Nephron progenitor cell (in vitro differentiated cells): ENCODE measurements around the gene CUL9.

ENCODE experiments used
- DNase-seq: peaks from one replicate; pipeline ENCODE4 v3.0.0; 2021
- H3K27ac Mint-ChIP-seq: 2 replicates; pipeline ENCODE4 v1.8.0; 2021; ENCODE audit warnings: mild to moderate bottlenecking, moderate library complexity, mixed read lengths
- H3K27me3 Mint-ChIP-seq: 2 replicates; pipeline ENCODE4 v1.8.0; 2021; ENCODE audit warnings: mild to moderate bottlenecking, low read depth, mixed read lengths; ENCODE audit not compliant: poor library complexity
- H3K36me3 Mint-ChIP-seq: 2 replicates; pipeline ENCODE4 v1.8.0; 2021; ENCODE audit warnings: low read depth, mixed read lengths
- H3K4me1 Mint-ChIP-seq: 2 replicates; pipeline ENCODE4 v1.8.0; 2021; ENCODE audit warnings: mixed read lengths
- H3K4me3 Mint-ChIP-seq: 2 replicates; pipeline ENCODE4 v1.8.0; 2021; ENCODE audit warnings: mild to moderate bottlenecking, moderate library complexity, mixed read lengths
- H3K9me3 Mint-ChIP-seq: 2 replicates; pipeline ENCODE4 v1.8.0; 2021; ENCODE audit warnings: mild to moderate bottlenecking, moderate library complexity, mixed read lengths
- CTCF ChIP-seq: fragments of 200-600 bp; sonication (generic); IDR thresholded peaks from 2 replicates; pipeline ENCODE4 v1.5.0; 2021; ENCODE audit warnings: antibody characterized with exemption

The CUL9 gene

GRCh38 chr6:43149265-43149664 lies 32.7 kb upstream of the CUL9 start:
- Mint-ChIP-seq H3K9me3 (no peaks in the 10 kb centered on the region), H3K4me3 (no peak overlapping the region), H3K36me3 (peaks cover 36% of the 10 kb centered on the region), H3K27ac (no peak overlapping the region), H3K4me1 (no peaks in the 10 kb centered on the region), H3K27me3 (peaks cover 2% of the 10 kb centered on the region)
- no peak for DNase-seq
- no peak for TF ChIP-seq CTCF

DNA sequence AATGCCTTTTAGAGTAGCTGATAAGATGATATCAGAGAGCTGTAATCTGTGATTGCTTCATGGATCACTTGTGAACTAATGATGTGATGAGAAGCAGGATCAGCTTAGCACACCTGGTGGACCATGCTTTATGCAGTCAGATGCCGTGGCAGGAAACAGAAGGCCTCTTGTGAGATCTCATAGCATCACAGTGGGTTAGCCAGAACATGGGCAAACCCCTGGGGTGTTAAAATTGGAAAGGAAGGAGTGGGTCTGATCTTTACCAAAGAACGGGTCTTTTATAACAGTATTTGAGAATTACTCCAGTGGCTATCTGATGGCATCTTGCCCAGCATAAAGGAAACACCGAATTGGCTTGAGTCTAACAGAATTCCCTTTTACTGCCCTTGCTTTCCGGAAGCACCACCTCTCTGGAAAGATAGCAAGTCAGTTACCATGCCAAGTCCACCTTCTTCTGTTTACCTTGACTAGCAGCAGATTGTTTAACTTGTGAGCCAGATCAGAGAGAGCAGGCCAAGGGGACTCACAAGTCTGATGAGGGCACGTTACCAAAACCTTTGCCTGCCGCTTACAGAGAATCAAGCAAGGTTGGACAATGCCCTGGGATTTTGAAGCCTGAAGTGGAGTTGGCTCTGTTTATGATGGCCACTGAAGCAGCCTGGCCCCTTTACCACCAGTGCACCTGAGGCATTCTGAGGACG lies 31.8 kb upstream of the CUL9 start:
- H3K4me1 Mint-ChIP-seq = no peaks in the 10 kb centered on the region
- no peak for DNase-seq
- H3K4me3 Mint-ChIP-seq = no peak overlapping the region
- H3K9me3 Mint-ChIP-seq = no peaks in the 10 kb centered on the region
- peaks cover 2% of the 10 kb centered on the region for H3K27me3 Mint-ChIP-seq
- peak overlapping the region; percentile 17 for H3K27ac Mint-ChIP-seq
- H3K36me3 Mint-ChIP-seq = peaks cover 36% of the 10 kb centered on the region
- no peak for TF ChIP-seq CTCF

- H3K27ac Mint-ChIP-seq = peak overlapping the region; percentile 72
- H3K36me3 Mint-ChIP-seq = peaks cover 35% of the 10 kb centered on the region
- H3K4me1 Mint-ChIP-seq = no peaks in the 10 kb centered on the region
- no peak for TF ChIP-seq CTCF
- DNase-seq = no peak
- no peak overlapping the region for H3K4me3 Mint-ChIP-seq
- no peaks in the 10 kb centered on the region for H3K9me3 Mint-ChIP-seq
- H3K27me3 Mint-ChIP-seq = no peaks in the 10 kb centered on the region
Measured at GRCh38 chr6:43159599-43159998, 22.4 kb upstream of the CUL9 start.

DNA sequence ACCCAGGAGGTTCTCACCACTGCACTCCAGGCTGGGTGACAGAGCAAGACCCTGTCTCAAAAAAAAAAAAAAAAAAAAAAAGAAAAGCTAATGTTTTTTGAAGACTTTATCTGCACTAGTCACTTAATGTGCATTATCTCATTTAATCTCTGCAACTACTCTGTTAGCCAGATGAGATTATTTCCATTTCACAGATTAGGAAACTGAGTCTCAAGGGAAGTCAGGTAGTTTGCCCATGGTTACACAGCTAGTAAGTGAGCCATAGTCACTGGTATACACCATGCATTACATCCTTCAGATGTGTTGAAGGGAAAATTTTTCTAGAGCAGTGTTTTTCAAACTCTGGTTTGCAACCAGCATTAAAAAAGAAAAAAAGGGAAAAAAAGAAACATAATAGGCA lies 18.1 kb upstream of the CUL9 start:
- Mint-ChIP-seq H3K27ac (no peak overlapping the region), H3K36me3 (peaks cover 30% of the 10 kb centered on the region), H3K27me3 (no peaks in the 10 kb centered on the region), H3K9me3 (no peaks in the 10 kb centered on the region), H3K4me3 (no peak overlapping the region), H3K4me1 (peaks cover 10% of the 10 kb centered on the region)
- TF ChIP-seq CTCF = no peak
- no peak for DNase-seq

DNA sequence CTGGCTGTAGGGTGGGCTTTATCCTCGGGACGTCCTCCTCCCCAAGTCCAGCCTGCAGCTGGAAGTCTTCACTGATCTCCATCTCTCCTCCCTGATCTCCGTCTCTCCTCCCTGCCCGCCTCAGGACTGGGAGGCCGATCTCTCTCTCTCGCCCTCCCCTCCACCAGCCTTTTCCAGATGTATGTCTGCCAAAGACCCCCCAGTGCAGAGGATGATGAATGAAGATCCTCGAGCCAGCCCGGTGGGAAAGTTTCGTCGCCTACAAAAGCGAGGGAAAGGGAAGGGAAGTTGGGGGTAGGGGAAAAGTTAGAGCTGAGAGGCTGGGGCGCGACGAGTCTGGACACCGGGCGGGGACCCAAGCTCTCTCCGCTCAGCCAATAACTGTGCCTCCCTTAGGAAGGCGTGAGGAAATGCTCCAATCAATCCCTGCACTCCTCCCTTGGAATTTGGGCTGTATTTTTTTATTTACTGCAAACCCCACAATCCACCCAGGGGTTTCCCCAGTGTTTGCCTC lies 11.5 kb upstream of the CUL9 start:
- H3K9me3 Mint-ChIP-seq = no peaks in the 10 kb centered on the region
- H3K4me3 Mint-ChIP-seq = peak overlapping the region; percentile 86
- H3K36me3 Mint-ChIP-seq = peaks cover 7% of the 10 kb centered on the region
- DNase-seq = peak; percentile 65
- no peak for TF ChIP-seq CTCF
- H3K27me3 Mint-ChIP-seq = peaks cover 4% of the 10 kb centered on the region
- peak overlapping the region; percentile 98 for H3K27ac Mint-ChIP-seq
- H3K4me1 Mint-ChIP-seq = peaks cover 52% of the 10 kb centered on the region
